CD4-positive, CD25-positive, alpha-beta regulatory T cell (primary cell): ENCODE data around the gene LBHD2. TPM values are rescaled to one million over a fixed set of nuclear protein-coding genes. Genes with fewer than 3 reads are reported as not detected.
"Not testable (repeated sequence)": the region's sequence is repeated elsewhere in the genome, so short reads cannot be mapped to it uniquely, and the experiment has no call there.

Source experiments
- ATAC-seq, 2 donors: fragments of 150-1000 bp; cut with Tn5 transposase; one replicate each; pipeline ENCODE4 v1.10.0; 2021; ENCODE audit warnings: low read depth in 2 of 2, moderate number of reproducible peaks in 2 of 2, moderate library complexity in 1 of 2
- DNase-seq, 3 donors: peaks; one replicate each; pipeline versions ENCODE4 v3.0.0 to v3.0.0-alpha.2; 2012 to 2022; ENCODE audit warnings: mixed read lengths in 1 of 3
- H3K27ac ChIP-seq: one replicate; pipeline ENCODE4 v1.7.0; 2013; ENCODE audit warnings: mild to moderate bottlenecking, low read length; ENCODE audit not compliant: insufficient read depth, poor library complexity, severe bottlenecking
- H3K27me3 ChIP-seq: one replicate; pipeline ENCODE4 v1.7.0; 2013; ENCODE audit warnings: low read length; ENCODE audit not compliant: control insufficient read depth, insufficient read depth
- H3K36me3 ChIP-seq: one replicate; pipeline ENCODE4 v1.7.0; 2013; ENCODE audit warnings: mild to moderate bottlenecking, low read length, moderate library complexity; ENCODE audit not compliant: control insufficient read depth, insufficient read depth
- H3K4me1 ChIP-seq: 2 replicates; pipeline ENCODE4 v1.7.0; 2013; ENCODE audit warnings: mild to moderate bottlenecking, low read length; ENCODE audit not compliant: insufficient read depth, control insufficient read depth, poor library complexity, severe bottlenecking
- H3K4me3 ChIP-seq: one replicate; pipeline ENCODE4 v1.7.0; 2013; ENCODE audit warnings: low read depth, mild to moderate bottlenecking, low read length, moderate library complexity
- H3K9me3 ChIP-seq, 2 experiments: 1 replicate in 1 of 2; 2 replicates in 1 of 2; pipeline ENCODE4 v1.7.0; 2013; ENCODE audit warnings: low read length in 2 of 2, mild to moderate bottlenecking in 1 of 2, moderate library complexity in 1 of 2; ENCODE audit not compliant: control insufficient read depth in 2 of 2
- H3K27ac Mint-ChIP-seq, 3 donors: one replicate each; pipeline ENCODE4 v1.8.0; 2020 to 2022; ENCODE audit warnings: mild to moderate bottlenecking in 3 of 3, mixed read lengths in 3 of 3, moderate library complexity in 2 of 3
- H3K27me3 Mint-ChIP-seq: one replicate; pipeline ENCODE4 v1.8.0; 2022; ENCODE audit warnings: mild to moderate bottlenecking, mixed read lengths
- H3K36me3 Mint-ChIP-seq: one replicate; pipeline ENCODE4 v1.8.0; 2020; ENCODE audit warnings: mixed read lengths
- H3K4me1 Mint-ChIP-seq, 4 donors: one replicate each; pipeline ENCODE4 v1.8.0; 2020 to 2022; ENCODE audit warnings: mixed read lengths in 4 of 4, mild to moderate bottlenecking in 1 of 4
- H3K4me3 Mint-ChIP-seq, 4 donors: one replicate each; pipeline ENCODE4 v1.8.0; 2020 to 2022; ENCODE audit warnings: mild to moderate bottlenecking in 4 of 4, mixed read lengths in 4 of 4, moderate library complexity in 3 of 4
- H3K9me3 Mint-ChIP-seq, 7 donors: one replicate each; pipeline ENCODE4 v1.8.0; 2020 to 2022; ENCODE audit warnings: mixed read lengths in 7 of 7, mild to moderate bottlenecking in 3 of 7, moderate library complexity in 2 of 7
- polyA plus RNA-seq, 4 donors: library from polyadenylated mRNA; unstranded; fragments of 300-500 nt; fragmentation: Illumina TruSeq; gene quantifications; one replicate each; pipeline ENCODE4 v1.2.3, GENCODE V29; 2021
- total RNA-seq: library from RNA; stranded (reverse); gene quantifications from one replicate; pipeline ENCODE4 v1.2.3, GENCODE V29; 2022

LBHD2 gene
- not detected for total RNA-seq
- not detected for polyA plus RNA-seq

DNA sequence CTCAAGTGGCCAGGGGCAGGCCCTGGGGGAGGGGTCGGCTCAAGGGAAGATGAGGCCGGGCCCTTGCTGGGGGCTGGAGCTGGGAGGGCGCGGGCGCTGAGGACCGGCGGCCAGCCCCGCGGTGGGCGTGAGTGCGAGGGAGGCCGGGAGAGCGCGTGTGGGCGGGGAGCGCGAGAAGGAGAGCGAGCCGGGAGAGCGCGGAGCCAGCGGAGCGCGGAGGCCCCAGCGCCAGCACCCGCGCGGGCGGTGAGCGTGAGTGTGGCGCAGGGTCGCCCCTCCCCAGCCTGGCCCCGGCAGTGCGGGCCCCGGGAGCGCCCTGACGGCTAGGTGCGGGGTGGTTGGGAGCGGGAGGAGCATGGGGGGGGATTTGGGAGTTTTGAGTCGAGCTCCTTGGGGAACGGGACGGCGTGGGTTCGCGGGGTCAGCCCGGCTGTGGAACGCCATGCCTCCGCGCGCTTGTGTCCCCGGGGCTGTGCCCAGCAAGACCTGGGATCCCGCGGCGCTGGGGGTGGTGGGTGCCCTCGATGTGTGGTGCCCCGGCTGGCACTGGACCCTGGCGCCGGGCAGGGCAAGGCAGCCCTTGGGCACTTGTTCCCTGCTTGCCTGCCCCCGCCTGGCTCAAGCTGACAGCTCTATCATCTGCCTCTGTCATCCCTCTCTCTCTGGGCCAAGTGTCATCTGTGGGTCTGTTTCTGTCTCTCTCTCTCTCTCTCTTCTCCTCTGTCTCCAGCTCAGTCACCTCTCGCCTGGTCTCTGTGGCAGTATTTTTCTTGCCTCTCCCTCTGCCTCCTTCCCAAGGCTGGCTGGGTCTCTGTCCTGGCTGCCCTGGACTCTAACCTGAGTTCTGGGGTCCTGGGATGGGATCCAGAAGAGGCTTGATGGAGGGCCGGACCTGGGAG lies at the start of gene LBHD2:
TSS of gene LBHD2 (plus strand) at position 190 of the 899 bp plus-strand sequence. CDS start 1,803 bp downstream, outside the sequence.
- Histone ChIP-seq H3K27ac (no peak within 1 kb of the TSS), H3K4me3 (no peak within 1 kb of the TSS), H3K36me3 (no peaks in the 10 kb centered on the region), H3K9me3 (no peaks in the 10 kb centered on the region), H3K27me3 (peaks cover 4% of the 10 kb centered on the region), H3K4me1 (no peaks in the 10 kb centered on the region)
- no peak within 1 kb of the TSS for H3K27ac Mint-ChIP-seq
- H3K9me3 Mint-ChIP-seq: peaks cover 0 to 4% (median 0%) of the 10 kb centered on the region in 7 donors
- H3K36me3 Mint-ChIP-seq: no peaks in the 10 kb centered on the region
- DNase-seq (no peak), ATAC-seq (no peak)
- no peaks in the 10 kb centered on the region for H3K4me1 Mint-ChIP-seq
- H3K4me3 Mint-ChIP-seq: no peak within 1 kb of the TSS
- peaks cover 13% of the 10 kb centered on the region for H3K27me3 Mint-ChIP-seq

DNA sequence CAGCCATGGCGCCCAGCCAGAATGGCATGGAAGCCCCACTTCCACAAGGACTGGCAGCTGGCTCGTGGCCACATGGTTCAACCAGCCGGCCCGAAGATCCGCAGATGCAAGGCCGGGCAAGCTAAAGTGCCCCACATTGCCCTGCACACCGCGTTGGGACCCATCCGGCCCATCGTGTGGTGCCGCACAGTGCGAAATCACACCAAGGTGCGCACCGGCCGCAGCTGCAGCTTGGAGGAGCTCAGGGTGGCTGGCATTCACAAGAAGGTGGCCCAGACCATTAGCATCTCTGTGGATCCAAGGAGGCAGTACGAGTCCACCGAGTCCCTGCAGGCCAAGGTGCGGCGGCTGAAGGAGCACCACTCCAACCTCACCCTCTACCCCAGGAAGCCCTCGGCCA lies 42.5 kb upstream of the LBHD2 start:
- DNase-seq (no peak), ATAC-seq (no peak)
- peaks cover 0 to 7% (median 3%) of the 10 kb centered on the region in 7 donors for H3K9me3 Mint-ChIP-seq
- Histone ChIP-seq H3K4me1 (no peaks in the 10 kb centered on the region), H3K4me3 (no peak overlapping the region), H3K27me3 (no peaks in the 10 kb centered on the region), H3K27ac (no peak overlapping the region), H3K9me3 (no peaks in the 10 kb centered on the region), H3K36me3 (no peaks in the 10 kb centered on the region)
- H3K27ac Mint-ChIP-seq: peak overlapping the region in 1 of 3 donors; percentile 22
- no peaks in the 10 kb centered on the region for H3K36me3 Mint-ChIP-seq
- no peaks in the 10 kb centered on the region for H3K27me3 Mint-ChIP-seq
- no peak overlapping the region for H3K4me3 Mint-ChIP-seq
- H3K4me1 Mint-ChIP-seq: peaks cover 0 to 10% (median 6%) of the 10 kb centered on the region in 4 donors

DNA sequence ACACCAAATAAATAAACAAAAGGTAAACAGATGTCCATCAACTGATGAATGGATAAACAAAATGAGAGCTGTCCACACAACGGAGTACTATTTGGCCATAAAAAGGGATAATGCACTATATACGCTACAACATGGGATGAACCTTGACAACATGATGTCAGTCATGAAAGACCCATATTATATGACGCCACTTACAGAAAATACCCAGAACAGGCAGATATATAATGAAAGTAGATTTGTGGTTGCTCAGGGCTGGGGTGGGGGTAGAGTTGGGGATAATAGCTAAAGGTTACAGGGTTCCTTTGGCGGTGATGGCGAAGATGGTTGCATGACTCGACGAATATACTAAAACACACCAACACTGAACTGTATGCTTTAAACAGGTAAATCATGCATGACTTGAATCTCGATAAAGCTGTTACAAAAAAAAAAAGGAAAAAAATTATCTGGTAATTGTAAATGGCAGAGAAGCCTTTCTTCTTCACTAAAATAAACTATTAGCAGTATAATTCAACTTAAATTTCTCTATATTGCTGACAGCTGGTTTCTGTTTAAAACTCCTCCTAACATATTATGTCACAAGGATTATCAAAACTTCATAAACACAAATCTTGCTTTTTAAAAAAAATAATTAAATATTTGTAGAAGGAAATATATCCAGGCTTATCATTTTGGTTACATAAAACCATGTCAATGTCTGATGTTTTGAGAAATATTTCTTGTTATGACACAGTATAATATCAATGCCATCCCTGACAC lies 40.6 kb upstream of the LBHD2 start:
- H3K4me3 ChIP-seq: no peak overlapping the region
- no peak overlapping the region for H3K27ac ChIP-seq
- Mint-ChIP-seq H3K4me1 (peaks cover 0 to 10% (median 6%) of the 10 kb centered on the region in 4 donors), H3K9me3 (peaks cover 0 to 7% (median 3%) of the 10 kb centered on the region in 7 donors), H3K27me3 (no peaks in the 10 kb centered on the region), H3K4me3 (peak overlapping the region in 1 of 4 donors; percentile 40), H3K27ac (no peak overlapping the region), H3K36me3 (no peaks in the 10 kb centered on the region)
- H3K36me3 ChIP-seq: no peaks in the 10 kb centered on the region
- H3K9me3 ChIP-seq: no peaks in the 10 kb centered on the region
- H3K4me1 ChIP-seq: no peaks in the 10 kb centered on the region
- H3K27me3 ChIP-seq: no peaks in the 10 kb centered on the region
- no peak for ATAC-seq
- no peak for DNase-seq

DNA sequence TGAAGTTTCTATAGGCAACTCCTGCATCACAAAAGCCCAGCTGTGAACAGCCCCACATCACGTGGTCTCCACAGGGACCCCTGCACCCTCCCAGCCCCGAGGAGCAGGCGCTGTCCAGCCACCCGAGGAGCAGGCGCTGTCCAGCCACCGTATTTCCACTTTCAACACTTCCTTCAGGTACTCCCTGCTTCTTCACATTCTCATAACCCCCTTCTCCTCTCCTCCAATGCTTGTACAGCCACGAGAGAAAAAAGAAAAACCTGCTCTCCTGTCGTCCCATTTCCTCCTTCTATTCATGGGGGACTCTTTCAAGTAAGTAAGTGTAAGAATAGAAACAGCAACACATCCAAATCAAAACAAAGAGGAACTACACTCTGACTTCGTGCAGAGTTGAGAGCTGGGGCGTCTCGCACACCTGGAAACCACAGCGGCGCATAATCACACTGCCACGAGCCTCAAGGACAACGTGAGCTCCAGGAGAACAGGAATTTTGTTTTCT lies 38.6 kb upstream of the LBHD2 start:
- Mint-ChIP-seq H3K27ac (no peak overlapping the region), H3K9me3 (peaks cover 0 to 7% (median 1%) of the 10 kb centered on the region in 7 donors)

DNA sequence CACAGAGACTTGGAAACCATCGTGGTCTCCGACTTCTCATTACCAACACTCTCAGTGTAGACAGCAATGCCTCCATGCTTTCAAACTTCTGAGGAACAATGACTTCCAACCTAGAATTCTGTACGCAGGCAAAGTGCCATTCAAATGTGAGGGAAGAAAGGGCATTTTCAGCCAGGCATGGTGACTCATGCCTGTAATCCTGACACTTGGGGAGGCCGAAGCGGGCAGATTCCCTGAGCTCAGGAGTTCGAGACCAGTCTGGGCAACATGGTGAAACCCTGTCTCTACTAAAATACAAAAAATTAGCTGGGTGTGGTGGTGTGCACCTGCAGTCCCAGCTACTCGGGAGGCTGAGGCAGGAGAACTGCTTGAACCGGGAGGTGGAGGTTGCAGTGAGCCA lies 36.6 kb upstream of the LBHD2 start:
- not testable (repeated sequence) for H3K27me3 Mint-ChIP-seq, H3K9me3 Mint-ChIP-seq, DNase-seq

More for the DNA sequence above, 38.6 kb upstream of the LBHD2 start:
- Histone ChIP-seq H3K27me3 (no peaks in the 10 kb centered on the region), H3K4me3 (no peak overlapping the region), H3K27ac (no peak overlapping the region), H3K4me1 (no peaks in the 10 kb centered on the region), H3K36me3 (no peaks in the 10 kb centered on the region), H3K9me3 (no peaks in the 10 kb centered on the region)
- no peak overlapping the region for H3K4me3 Mint-ChIP-seq
- no peaks in the 10 kb centered on the region for H3K27me3 Mint-ChIP-seq
- no peak for DNase-seq
- ATAC-seq: no peak
- no peaks in the 10 kb centered on the region for H3K36me3 Mint-ChIP-seq
- H3K4me1 Mint-ChIP-seq: peaks cover 0 to 15% (median 6%) of the 10 kb centered on the region in 4 donors

DNA sequence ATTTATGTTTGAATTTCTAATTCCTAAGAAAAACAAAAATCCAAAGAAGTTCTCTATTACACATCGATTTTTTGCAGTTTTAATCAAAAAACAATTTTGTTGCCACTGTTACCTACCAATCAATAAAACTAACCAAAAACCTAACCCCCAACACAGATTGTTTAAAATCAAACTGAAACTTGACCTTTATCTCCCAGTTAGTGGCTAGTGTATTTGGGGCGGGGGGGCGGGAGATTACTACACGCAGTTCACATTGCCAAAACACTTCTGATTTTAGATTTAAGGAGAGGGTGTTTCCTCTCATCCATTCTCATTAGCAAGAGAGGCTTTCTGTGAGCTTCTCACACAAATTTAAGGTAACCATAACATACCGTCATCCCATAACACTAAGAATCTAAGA lies 33.1 kb upstream of the LBHD2 start:
- no peak overlapping the region for H3K27ac Mint-ChIP-seq
- H3K9me3 Mint-ChIP-seq: no peaks in the 10 kb centered on the region
- H3K4me3 Mint-ChIP-seq: no peak overlapping the region
- Histone ChIP-seq H3K27ac (no peak overlapping the region), H3K4me1 (no peaks in the 10 kb centered on the region), H3K9me3 (no peaks in the 10 kb centered on the region), H3K4me3 (no peak overlapping the region), H3K27me3 (no peaks in the 10 kb centered on the region), H3K36me3 (no peaks in the 10 kb centered on the region)
- DNase-seq (no peak), ATAC-seq (no peak)
- H3K27me3 Mint-ChIP-seq: no peaks in the 10 kb centered on the region
- H3K36me3 Mint-ChIP-seq: no peaks in the 10 kb centered on the region
- H3K4me1 Mint-ChIP-seq: peaks cover 4 to 19% (median 6%) of the 10 kb centered on the region in 4 donors

More for the DNA sequence above, 36.6 kb upstream of the LBHD2 start:
- not testable (repeated sequence) for H3K36me3 ChIP-seq, H3K36me3 Mint-ChIP-seq, ATAC-seq, H3K4me3 ChIP-seq, H3K9me3 ChIP-seq, H3K27me3 ChIP-seq, H3K4me1 ChIP-seq, H3K27ac ChIP-seq
- H3K4me1 Mint-ChIP-seq: peaks cover 0 to 11% (median 6%) of the 10 kb centered on the region in 4 donors
- peak overlapping the region in 1 of 3 donors; percentile 56 for H3K27ac Mint-ChIP-seq
- peak overlapping the region in 2 of 4 donors; percentile 12 to 24 for H3K4me3 Mint-ChIP-seq

DNA sequence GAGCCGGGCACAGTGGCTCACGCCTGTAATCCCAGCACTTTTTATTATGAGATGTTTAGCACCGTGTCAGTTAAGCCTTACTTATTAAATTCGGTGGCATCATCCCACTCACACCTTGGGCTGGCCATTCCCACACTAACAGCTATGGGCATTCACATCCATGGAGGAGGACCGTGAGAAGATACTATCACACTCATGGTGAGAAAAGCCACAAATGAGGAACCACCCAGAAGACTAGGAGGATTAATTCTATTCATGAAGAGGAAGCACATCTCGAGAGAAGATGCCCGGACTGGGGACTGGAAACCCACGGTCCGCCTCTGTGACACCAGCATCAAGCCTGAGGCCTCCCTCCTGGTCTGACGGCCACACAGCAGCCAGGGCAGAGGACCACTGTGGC lies 31.6 kb upstream of the LBHD2 start:
- no peak overlapping the region for H3K4me3 ChIP-seq
- no peak overlapping the region for H3K4me3 Mint-ChIP-seq
- DNase-seq (no peak), ATAC-seq (no peak)
- peaks cover 2% of the 10 kb centered on the region for H3K27me3 ChIP-seq
- H3K27ac ChIP-seq: no peak overlapping the region
- H3K4me1 ChIP-seq: no peaks in the 10 kb centered on the region
- no peaks in the 10 kb centered on the region for H3K9me3 ChIP-seq
- peaks cover 6 to 23% (median 8%) of the 10 kb centered on the region in 4 donors for H3K4me1 Mint-ChIP-seq
- H3K27ac Mint-ChIP-seq: no peak overlapping the region
- H3K36me3 Mint-ChIP-seq: no peaks in the 10 kb centered on the region
- no peaks in the 10 kb centered on the region for H3K9me3 Mint-ChIP-seq
- H3K36me3 ChIP-seq: no peaks in the 10 kb centered on the region
- H3K27me3 Mint-ChIP-seq: peaks cover 6% of the 10 kb centered on the region
